ENCODE measurements around the gene CORO1C.

Gene CORO1C

DNA sequence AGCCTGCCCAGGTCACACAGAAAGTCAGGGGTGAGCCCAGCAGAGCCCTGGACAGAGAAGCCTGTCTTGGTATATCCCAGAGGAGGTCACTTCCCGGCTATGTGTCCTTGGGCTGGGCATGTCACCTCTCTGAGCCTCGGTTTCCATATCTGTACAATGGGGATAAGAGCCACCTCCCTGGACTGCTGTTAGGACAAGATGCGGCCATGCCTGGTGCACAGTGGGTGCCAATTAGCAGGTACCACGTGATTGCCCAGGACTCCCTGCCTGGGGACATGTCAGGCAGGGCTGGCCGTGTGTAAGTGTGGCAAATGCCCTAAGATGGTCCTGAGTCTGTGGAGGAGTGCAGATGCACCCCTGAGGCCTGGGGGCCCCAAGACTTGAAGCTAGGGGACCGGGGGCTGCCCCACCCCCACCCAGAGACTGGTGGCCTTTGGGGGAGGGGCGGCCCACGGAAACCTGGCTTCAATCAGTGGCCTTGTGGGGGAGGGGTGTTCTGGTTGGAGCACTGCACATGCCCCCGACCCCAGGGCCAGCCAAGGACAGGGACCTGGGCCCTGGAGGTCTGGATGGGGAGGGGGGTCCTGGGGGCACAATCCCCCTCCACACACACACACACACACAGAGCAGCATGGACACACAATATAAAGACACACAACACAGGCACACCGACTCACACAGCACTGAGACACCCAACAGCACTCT lies 134.3 kb downstream of the CORO1C start:
- H3K27ac Mint-ChIP-seq, result no peak overlapping the region
- H3K4me1 Mint-ChIP-seq, result no peaks in the 10 kb centered on the region

DNA sequence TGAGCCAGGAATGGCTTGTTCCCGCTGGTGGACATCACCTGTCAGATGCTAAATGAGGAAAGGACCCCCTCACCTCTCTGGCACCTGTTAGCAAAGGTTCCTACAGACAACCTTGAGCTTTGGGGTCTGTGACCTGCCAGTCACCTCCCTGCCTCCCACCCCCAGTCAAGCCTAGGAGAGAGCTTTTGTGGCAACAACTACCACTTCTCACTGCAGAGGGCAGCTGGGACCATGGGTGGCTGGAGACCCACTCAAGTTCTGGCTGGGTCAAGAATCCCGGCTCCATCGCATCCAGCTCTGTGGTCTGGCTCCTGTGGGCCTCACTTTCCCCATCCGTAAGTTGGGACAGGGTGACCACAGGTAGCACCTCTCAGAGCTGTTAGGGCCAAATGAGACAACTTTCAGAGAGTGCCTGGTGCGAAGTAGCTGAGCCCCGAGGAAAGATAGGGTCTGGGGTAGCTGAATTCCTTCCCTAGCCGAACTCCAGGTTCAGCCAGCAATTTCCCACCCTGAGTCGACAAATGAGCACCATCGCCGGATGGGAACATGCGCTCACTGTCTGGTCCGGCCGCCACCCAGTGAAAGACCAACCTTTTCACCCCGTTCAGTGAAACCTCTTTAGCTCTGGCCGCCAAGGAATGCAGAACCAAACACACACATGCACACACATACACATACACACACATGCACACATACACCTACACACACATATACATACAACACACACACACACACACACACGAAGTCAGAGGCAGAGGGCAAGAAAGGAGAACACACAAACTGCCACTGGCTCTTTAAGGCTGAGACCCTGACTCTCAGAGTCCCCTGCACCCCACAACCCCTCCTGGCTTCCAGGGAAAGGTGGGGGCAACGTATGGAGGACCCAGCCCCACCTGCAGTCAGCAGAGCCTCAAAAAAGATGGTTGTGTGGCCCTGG lies 135.3 kb downstream of the CORO1C start:
- DNase-seq, result no peak
- no peak for ATAC-seq
- Mint-ChIP-seq H3K4me1 (no peaks in the 10 kb centered on the region), H3K4me3 (no peak overlapping the region), H3K36me3 (ENCODE audit: low read depth) (no peaks in the 10 kb centered on the region), H3K27me3 (no peaks in the 10 kb centered on the region), H3K27ac (no peak overlapping the region), H3K9me3 (no peaks in the 10 kb centered on the region)

More for the DNA sequence above, 134.3 kb downstream of the CORO1C start:
- Mint-ChIP-seq H3K9me3 (no peaks in the 10 kb centered on the region), H3K36me3 (ENCODE audit: low read depth) (no peaks in the 10 kb centered on the region), H3K4me3 (no peak overlapping the region), H3K27me3 (no peaks in the 10 kb centered on the region)
- ATAC-seq, result no peak
- no peak for DNase-seq
